HG03469 (cell line): Measurements from ENCODE around the gene ZBTB21.

Experiments used
- ATAC-seq: cut with Tn5 transposase; IDR thresholded peaks from one replicate; pipeline ENCODE4 v1.9.1; 2021; ENCODE audit warnings: mild to moderate bottlenecking, moderate library complexity, moderate number of reproducible peaks; ENCODE audit not compliant: unreplicated experiment

The ZBTB21 gene

GRCh38 chr21:42009831-42010506 lies at the start of gene ZBTB21:
Gene ZBTB21, minus strand, starts transcription at chr21:42010360. Its CDS starts 16,265 bp downstream, at chr21:41994095.
- ATAC-seq: peak; percentile 40

GRCh38 chr21:42059721-42060120 lies 49.6 kb upstream of the ZBTB21 start:
- no peak for ATAC-seq

GRCh38 chr21:42059141-42059540 lies 49.0 kb upstream of the ZBTB21 start:
- ATAC-seq: no peak

GRCh38 chr21:42058631-42059111 lies 48.5 kb upstream of the ZBTB21 start:
- ATAC-seq: no peak

- no peak for ATAC-seq
Measured at GRCh38 chr21:42057851-42058437, 47.8 kb upstream of the ZBTB21 start.

GRCh38 chr21:42056996-42057689 lies 47.0 kb upstream of the ZBTB21 start:
- no peak for ATAC-seq

- ATAC-seq: no peak
Measured at GRCh38 chr21:42056468-42056867, 46.3 kb upstream of the ZBTB21 start.

- ATAC-seq: no peak
Measured at GRCh38 chr21:42055425-42055824, 45.3 kb upstream of the ZBTB21 start.

- ATAC-seq: no peak
Measured at GRCh38 chr21:42051788-42052187, 41.6 kb upstream of the ZBTB21 start.

- no peak for ATAC-seq
Measured at GRCh38 chr21:42049578-42050430, 39.6 kb upstream of the ZBTB21 start.

GRCh38 chr21:42048870-42049577 lies 38.9 kb upstream of the ZBTB21 start:
- ATAC-seq: no peak

- no peak for ATAC-seq
Measured at GRCh38 chr21:42047821-42048613, 37.9 kb upstream of the ZBTB21 start.

- no peak for ATAC-seq
Measured at GRCh38 chr21:42044871-42045495, 34.8 kb upstream of the ZBTB21 start.

- ATAC-seq: no peak
Measured at GRCh38 chr21:42043961-42044360, 33.8 kb upstream of the ZBTB21 start.

GRCh38 chr21:42043201-42043895 lies 33.2 kb upstream of the ZBTB21 start:
- ATAC-seq: no peak

GRCh38 chr21:42042651-42043050 lies 32.5 kb upstream of the ZBTB21 start:
- no peak for ATAC-seq

- ATAC-seq: no peak
Measured at GRCh38 chr21:42041711-42042110, 31.6 kb upstream of the ZBTB21 start.

- no peak for ATAC-seq
Measured at GRCh38 chr21:42041246-42041645, 31.1 kb upstream of the ZBTB21 start.
